Effector memory CD8-positive, alpha-beta T cell (primary cell): ENCODE data around the gene IL22RA2.
A peak's percentile ranks its signal among the peaks of the same experiment; 100 is the strongest.

Source experiments
- ATAC-seq: fragments of 150-1000 bp; cut with Tn5 transposase; replicated peaks from 2 replicates; pipeline ENCODE4 v1.10.0; 2021; ENCODE audit warnings: mild to moderate bottlenecking, moderate library complexity
- DNase-seq, 3 experiments: peaks; one replicate each; pipeline ENCODE4 v3.0.0; 2021
- H3K27ac Mint-ChIP-seq, 2 donors: one replicate each; pipeline ENCODE4 v1.8.0; 2022; ENCODE audit warnings: mild to moderate bottlenecking in 2 of 2, mixed read lengths in 2 of 2, moderate library complexity in 2 of 2
- H3K27me3 Mint-ChIP-seq, 2 donors: one replicate each; pipeline ENCODE4 v1.8.0; 2022; ENCODE audit warnings: mixed read lengths in 2 of 2
- H3K36me3 Mint-ChIP-seq: one replicate; pipeline ENCODE4 v1.8.0; 2022; ENCODE audit warnings: mild to moderate bottlenecking, moderate library complexity, mixed read lengths; ENCODE audit not compliant: insufficient read depth
- H3K4me1 Mint-ChIP-seq, 2 donors: one replicate each; pipeline ENCODE4 v1.8.0; 2022; ENCODE audit warnings: low read depth in 2 of 2, mixed read lengths in 2 of 2
- H3K4me3 Mint-ChIP-seq, 2 donors: one replicate each; pipeline ENCODE4 v1.8.0; 2022; ENCODE audit warnings: mild to moderate bottlenecking in 2 of 2, mixed read lengths in 2 of 2, moderate library complexity in 2 of 2
- H3K9me3 Mint-ChIP-seq, 2 donors: one replicate each; pipeline ENCODE4 v1.8.0; 2022; ENCODE audit warnings: mixed read lengths in 2 of 2

The IL22RA2 gene

GRCh38 chr6:137170266-137171052 is 3.0 kb downstream of the IL22RA2 start:
- Mint-ChIP-seq H3K27me3 (no peaks in the 10 kb centered on the region), H3K36me3 (no peaks in the 10 kb centered on the region), H3K27ac (no peak overlapping the region), H3K4me3 (no peak overlapping the region), H3K9me3 (peaks cover 0 to 2% of the 10 kb centered on the region in 2 donors), H3K4me1 (peaks cover 8 to 11% of the 10 kb centered on the region in 2 donors)
- DNase-seq (no peak), ATAC-seq (no peak)

GRCh38 chr6:137167702-137168377 is 5.6 kb downstream of the IL22RA2 start:
- Mint-ChIP-seq H3K4me1 (peaks cover 25 to 27% of the 10 kb centered on the region in 2 donors), H3K27me3 (no peaks in the 10 kb centered on the region), H3K9me3 (peaks cover 0 to 5% of the 10 kb centered on the region in 2 donors), H3K27ac (no peak overlapping the region), H3K36me3 (no peaks in the 10 kb centered on the region), H3K4me3 (no peak overlapping the region)
- ATAC-seq, result no peak
- DNase-seq, result no peak

GRCh38 chr6:137166247-137167098 is 7.0 kb downstream of the IL22RA2 start:
- no peaks in the 10 kb centered on the region for H3K36me3 Mint-ChIP-seq
- peak overlapping the region in 1 of 2 donors; percentile 66 for H3K27ac Mint-ChIP-seq
- peak overlapping the region; percentile 6 to 51 for H3K4me3 Mint-ChIP-seq
- H3K4me1 Mint-ChIP-seq, result peaks cover 25 to 27% of the 10 kb centered on the region in 2 donors
- DNase-seq (no peak), ATAC-seq (no peak)
- H3K9me3 Mint-ChIP-seq, result peaks cover 0 to 5% of the 10 kb centered on the region in 2 donors
- H3K27me3 Mint-ChIP-seq, result no peaks in the 10 kb centered on the region

GRCh38 chr6:137165375-137166246 is 7.8 kb downstream of the IL22RA2 start:
- H3K4me1 Mint-ChIP-seq, result peaks cover 25 to 32% of the 10 kb centered on the region in 2 donors
- H3K9me3 Mint-ChIP-seq, result peaks cover 0 to 5% of the 10 kb centered on the region in 2 donors
- H3K36me3 Mint-ChIP-seq, result no peaks in the 10 kb centered on the region
- H3K27me3 Mint-ChIP-seq, result no peaks in the 10 kb centered on the region
- peak; percentile 93 for ATAC-seq
- H3K27ac Mint-ChIP-seq, result peak overlapping the region in 1 of 2 donors; percentile 66
- peak; percentile 26 to 49 (median 48) for DNase-seq
- H3K4me3 Mint-ChIP-seq, result peak overlapping the region; percentile 29 to 51

- H3K9me3 Mint-ChIP-seq, result peaks cover 0 to 5% of the 10 kb centered on the region in 2 donors
- H3K4me3 Mint-ChIP-seq, result peak overlapping the region; percentile 7 to 26
- ATAC-seq (no peak), DNase-seq (no peak)
- H3K27me3 Mint-ChIP-seq, result peaks cover 0 to 9% of the 10 kb centered on the region in 2 donors
- H3K36me3 Mint-ChIP-seq, result no peaks in the 10 kb centered on the region
- peak overlapping the region in 1 of 2 donors; percentile 5 for H3K27ac Mint-ChIP-seq
- H3K4me1 Mint-ChIP-seq, result peaks cover 25 to 34% of the 10 kb centered on the region in 2 donors
These were observed 9.6 kb downstream of the IL22RA2 start for GRCh38 chr6:137163732-137164318.

GRCh38 chr6:137162692-137163306 is 10.6 kb downstream of the IL22RA2 start:
- no peak overlapping the region for H3K4me3 Mint-ChIP-seq
- peaks cover 0 to 9% of the 10 kb centered on the region in 2 donors for H3K27me3 Mint-ChIP-seq
- peaks cover 0 to 5% of the 10 kb centered on the region in 2 donors for H3K9me3 Mint-ChIP-seq
- DNase-seq (no peak), ATAC-seq (no peak)
- no peak overlapping the region for H3K27ac Mint-ChIP-seq
- H3K36me3 Mint-ChIP-seq, result no peaks in the 10 kb centered on the region
- peaks cover 25 to 34% of the 10 kb centered on the region in 2 donors for H3K4me1 Mint-ChIP-seq

DNA sequence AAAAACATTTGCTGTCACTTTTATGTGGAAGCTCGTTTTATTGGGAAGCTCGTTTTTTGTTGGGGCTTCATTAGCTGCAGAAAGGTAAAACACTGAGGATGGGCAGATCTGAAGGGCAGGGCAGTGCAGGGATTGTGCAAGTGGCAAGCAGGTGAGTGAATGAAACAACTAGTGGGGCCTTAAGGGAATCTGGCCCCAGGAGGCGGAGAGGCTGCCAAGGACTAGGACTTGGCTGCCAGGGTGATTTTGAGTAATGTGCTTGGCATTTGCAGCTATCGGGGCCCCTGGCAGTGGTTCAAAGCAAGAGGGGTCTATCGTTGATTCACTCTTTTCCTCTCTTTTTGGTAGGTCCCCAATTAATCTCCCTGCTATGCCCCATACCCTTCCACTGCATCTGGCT is 11.5 kb downstream of the IL22RA2 start:
- no peak for DNase-seq
- Mint-ChIP-seq H3K27me3 (peaks cover 0 to 9% of the 10 kb centered on the region in 2 donors), H3K4me1 (peaks cover 29 to 34% of the 10 kb centered on the region in 2 donors), H3K27ac (no peak overlapping the region), H3K9me3 (peaks cover 0 to 3% of the 10 kb centered on the region in 2 donors), H3K36me3 (no peaks in the 10 kb centered on the region), H3K4me3 (no peak overlapping the region)
- no peak for ATAC-seq

DNA sequence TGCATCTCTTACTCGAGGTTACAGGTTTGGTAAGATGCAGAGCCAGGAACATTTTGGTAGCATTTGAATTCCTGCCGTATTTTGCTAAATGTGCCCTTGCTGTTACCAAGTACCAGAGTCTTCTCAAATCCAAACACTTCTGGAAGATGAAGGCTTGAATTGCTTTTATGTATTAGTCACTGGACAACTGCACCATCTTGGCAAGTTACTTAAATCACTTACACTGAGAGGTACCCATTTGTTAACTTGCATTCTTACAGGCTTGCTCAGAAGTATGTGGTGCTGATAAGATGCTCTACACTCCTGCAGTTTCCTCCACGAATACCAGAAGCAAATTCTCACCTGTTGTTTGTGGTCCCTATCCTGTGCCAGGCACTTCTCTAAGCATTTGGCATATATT is 12.7 kb downstream of the IL22RA2 start:
- ATAC-seq (no peak), DNase-seq (no peak)
- H3K36me3 Mint-ChIP-seq, result peaks cover 4% of the 10 kb centered on the region
- H3K27me3 Mint-ChIP-seq, result peaks cover 0 to 9% of the 10 kb centered on the region in 2 donors
- H3K4me1 Mint-ChIP-seq, result peaks cover 34 to 36% of the 10 kb centered on the region in 2 donors
- peaks cover 0 to 3% of the 10 kb centered on the region in 2 donors for H3K9me3 Mint-ChIP-seq
- H3K27ac Mint-ChIP-seq, result no peak overlapping the region
- H3K4me3 Mint-ChIP-seq, result no peak overlapping the region

DNA sequence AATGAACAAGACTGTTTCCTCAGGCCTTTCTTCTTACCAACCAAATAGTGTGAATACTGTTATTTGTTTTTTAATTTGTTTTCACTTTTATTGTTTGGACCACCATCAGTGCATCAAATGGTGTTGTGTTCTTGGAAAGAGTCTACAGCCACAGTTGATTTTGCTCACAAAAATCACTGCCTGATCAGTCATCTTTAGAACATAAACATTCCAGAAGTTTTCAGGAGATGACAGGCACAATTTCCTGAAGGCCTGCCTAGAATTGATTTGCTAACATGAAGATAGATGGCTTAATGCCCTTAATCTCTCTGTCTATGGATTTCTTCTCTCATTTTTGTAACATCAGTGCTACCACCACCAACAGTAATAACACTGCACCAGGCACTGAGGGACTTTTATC is 13.5 kb downstream of the IL22RA2 start:
- Mint-ChIP-seq H3K36me3 (peaks cover 6% of the 10 kb centered on the region), H3K27me3 (peaks cover 0 to 9% of the 10 kb centered on the region in 2 donors)

DNA sequence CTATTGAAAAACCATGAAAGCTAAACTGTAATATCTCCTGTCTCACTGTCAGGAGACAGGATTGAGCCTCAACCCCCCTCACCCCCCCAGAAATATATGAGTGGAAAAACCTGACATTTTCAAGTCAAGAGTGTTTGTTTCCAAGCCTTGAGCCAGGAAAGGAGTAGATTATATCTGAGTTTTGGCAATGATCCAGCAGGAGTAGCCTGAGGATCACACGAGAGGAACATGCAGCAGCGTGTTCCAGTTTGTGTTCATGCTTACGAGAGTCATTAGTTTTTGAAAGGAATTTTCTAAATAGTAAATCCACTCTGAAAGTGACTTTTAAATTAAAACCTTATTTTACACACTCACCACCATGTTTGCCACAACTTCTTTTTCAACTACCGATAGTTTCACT is 15.8 kb downstream of the IL22RA2 start:
- Mint-ChIP-seq H3K4me1 (peaks cover 20 to 29% of the 10 kb centered on the region in 2 donors), H3K4me3 (no peak overlapping the region), H3K36me3 (peaks cover 6% of the 10 kb centered on the region), H3K9me3 (no peaks in the 10 kb centered on the region), H3K27ac (no peak overlapping the region), H3K27me3 (peaks cover 0 to 9% of the 10 kb centered on the region in 2 donors)
- no peak for DNase-seq
- ATAC-seq, result no peak

More for the DNA sequence above, 13.5 kb downstream of the IL22RA2 start:
- H3K27ac Mint-ChIP-seq, result no peak overlapping the region
- peaks cover 0 to 3% of the 10 kb centered on the region in 2 donors for H3K9me3 Mint-ChIP-seq
- H3K4me3 Mint-ChIP-seq, result no peak overlapping the region
- DNase-seq (no peak), ATAC-seq (no peak)
- peaks cover 31 to 35% of the 10 kb centered on the region in 2 donors for H3K4me1 Mint-ChIP-seq

GRCh38 chr6:137156650-137157049 is 16.8 kb downstream of the IL22RA2 start:
- Mint-ChIP-seq H3K4me1 (peaks cover 20 to 29% of the 10 kb centered on the region in 2 donors), H3K27ac (no peak overlapping the region), H3K36me3 (peaks cover 6% of the 10 kb centered on the region), H3K27me3 (peaks cover 0 to 9% of the 10 kb centered on the region in 2 donors), H3K9me3 (no peaks in the 10 kb centered on the region), H3K4me3 (peak overlapping the region in 1 of 2 donors; percentile 8)
- ATAC-seq (no peak), DNase-seq (no peak)

GRCh38 chr6:137155830-137156229 is 17.6 kb downstream of the IL22RA2 start:
- peaks cover 0 to 9% of the 10 kb centered on the region in 2 donors for H3K27me3 Mint-ChIP-seq
- peaks cover 6% of the 10 kb centered on the region for H3K36me3 Mint-ChIP-seq
- DNase-seq (peak; percentile 35 to 46 (median 39)), ATAC-seq (peak; percentile 99)
- peaks cover 14 to 29% of the 10 kb centered on the region in 2 donors for H3K4me1 Mint-ChIP-seq
- H3K9me3 Mint-ChIP-seq, result no peaks in the 10 kb centered on the region
- H3K27ac Mint-ChIP-seq, result peak overlapping the region in 1 of 2 donors; percentile 58
- peak overlapping the region; percentile 65 to 67 for H3K4me3 Mint-ChIP-seq
